Measurements from ENCODE around the gene GATA6.

GRCh38 chr18:22180722-22181121 is 11.3 kb downstream of the GATA6 start:
- no peak for TF ChIP-seq POLR2A (IDR thresholded peaks at IDR 0.05; ENCODE audit: extremely low read depth, insufficient read length)
- TF ChIP-seq CTCF (IDR thresholded peaks at IDR 0.05; ENCODE audit: low read depth, low read length), result no peak
- no peak for TF ChIP-seq MAX (IDR thresholded peaks at IDR 0.05; ENCODE audit: low read depth, low read length)
- no peak for TF ChIP-seq MYC (IDR thresholded peaks at IDR 0.05; ENCODE audit: low read depth, low read length)
